Measurements from ENCODE around the gene MAD1L1.

The MAD1L1 gene

DNA sequence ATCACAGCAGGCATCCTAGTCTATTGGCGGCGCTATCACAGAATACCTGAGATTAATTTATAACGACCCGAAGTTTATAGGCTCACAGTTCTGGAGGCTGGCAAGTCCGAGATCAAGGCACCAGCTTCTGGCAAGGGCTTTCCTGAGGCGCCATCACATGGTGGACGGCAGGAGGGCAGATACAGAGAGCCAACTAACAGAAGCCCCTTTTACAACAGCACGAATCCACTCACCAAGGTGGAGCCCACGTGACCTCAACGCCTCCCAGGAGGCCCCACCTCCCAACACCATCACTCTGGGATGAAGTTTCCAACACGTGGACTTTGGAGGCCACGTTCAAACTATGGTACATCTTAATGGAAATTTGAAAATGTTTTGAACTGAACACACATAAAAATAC is 307.4 kb downstream of the MAD1L1 start:
- DNase-seq (ENCODE audit: low read depth): no peak

DNA sequence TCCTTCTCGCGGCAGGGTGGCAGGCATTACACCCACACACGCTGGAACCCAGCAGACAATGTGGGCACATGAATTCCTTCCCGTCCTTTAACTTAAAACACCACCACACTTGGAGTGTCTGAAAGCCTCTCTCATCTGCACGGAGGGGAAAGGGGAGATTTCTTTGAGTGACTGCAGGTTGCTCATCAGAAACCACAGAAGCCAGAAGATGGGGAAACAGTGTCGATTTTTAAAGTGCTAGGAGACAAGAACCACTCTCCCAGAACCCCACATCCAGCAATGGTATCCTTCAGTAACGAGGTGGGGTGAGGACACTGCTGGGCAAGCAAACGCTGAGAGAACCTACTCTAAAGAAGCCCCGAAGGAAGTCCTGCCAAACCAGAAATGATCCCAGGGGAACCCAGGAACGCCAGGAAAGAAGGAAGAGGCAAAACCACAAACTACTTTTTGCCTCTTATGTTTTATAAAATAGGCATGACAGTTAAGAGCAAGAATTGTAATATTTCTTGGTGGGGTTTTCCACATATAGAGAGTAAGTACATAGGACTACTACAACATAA is 308.4 kb downstream of the MAD1L1 start:
- DNase-seq (ENCODE audit: low read depth): peak; percentile 32

DNA sequence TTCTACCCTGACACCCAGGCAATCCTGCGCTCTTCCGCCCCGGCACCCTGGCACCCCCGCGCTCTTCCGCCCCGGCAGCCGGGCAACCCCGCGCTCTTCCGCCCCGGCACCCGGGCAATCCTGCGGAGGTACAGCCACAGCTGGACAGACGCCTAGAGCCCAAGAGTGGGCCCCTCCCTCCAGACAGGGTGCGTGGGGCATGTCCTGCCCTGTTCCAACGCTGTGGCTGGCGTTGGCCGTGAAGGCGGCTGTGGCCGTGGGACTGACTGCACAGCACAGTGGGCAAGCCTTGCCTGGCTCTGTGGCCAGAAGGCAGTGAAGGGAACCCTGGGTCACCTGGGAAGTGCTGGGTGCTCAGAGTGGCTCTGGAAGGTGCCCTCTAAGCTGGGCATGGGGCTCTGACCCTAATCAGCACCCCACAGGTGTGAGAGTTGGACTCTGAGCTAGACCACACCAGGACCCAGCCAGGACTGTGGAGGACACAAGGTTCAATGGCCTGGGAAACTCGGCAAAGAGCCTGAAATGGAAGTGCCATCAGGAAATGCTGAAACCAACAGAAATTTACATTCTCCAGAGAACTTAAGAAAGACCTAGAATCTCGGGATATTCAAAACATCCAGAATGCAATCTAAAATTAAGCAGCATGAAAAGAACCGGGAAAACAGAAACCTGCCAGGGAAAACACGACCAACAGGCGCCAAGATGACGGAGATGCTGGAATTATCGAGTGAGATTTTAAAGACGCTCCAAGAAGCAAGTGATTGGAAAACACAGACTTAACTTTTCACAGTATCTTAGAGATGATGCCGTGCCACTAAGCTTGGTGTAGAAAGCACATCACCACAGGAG is 309.1 kb downstream of the MAD1L1 start:
- DNase-seq (ENCODE audit: low read depth): no peak

DNA sequence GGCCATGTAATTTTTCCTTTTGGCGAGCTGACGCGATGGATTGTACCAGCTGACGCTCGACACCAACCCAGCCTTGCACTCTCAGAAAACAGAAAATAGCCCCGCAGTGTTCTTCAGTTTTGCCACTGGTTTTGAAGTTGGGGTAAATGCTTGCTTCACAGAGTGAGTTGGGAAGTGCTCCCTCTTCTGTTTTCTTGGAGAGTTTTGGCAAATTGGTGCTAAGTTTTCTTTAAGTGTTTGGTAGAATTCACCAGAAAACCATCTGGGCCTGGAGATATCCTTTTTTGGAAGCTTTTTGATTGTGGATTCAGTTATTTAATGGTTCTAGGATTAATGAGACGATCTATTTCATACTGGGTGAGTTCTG is 309.9 kb downstream of the MAD1L1 start:
- DNase-seq (ENCODE audit: low read depth): peak; percentile 21

DNA sequence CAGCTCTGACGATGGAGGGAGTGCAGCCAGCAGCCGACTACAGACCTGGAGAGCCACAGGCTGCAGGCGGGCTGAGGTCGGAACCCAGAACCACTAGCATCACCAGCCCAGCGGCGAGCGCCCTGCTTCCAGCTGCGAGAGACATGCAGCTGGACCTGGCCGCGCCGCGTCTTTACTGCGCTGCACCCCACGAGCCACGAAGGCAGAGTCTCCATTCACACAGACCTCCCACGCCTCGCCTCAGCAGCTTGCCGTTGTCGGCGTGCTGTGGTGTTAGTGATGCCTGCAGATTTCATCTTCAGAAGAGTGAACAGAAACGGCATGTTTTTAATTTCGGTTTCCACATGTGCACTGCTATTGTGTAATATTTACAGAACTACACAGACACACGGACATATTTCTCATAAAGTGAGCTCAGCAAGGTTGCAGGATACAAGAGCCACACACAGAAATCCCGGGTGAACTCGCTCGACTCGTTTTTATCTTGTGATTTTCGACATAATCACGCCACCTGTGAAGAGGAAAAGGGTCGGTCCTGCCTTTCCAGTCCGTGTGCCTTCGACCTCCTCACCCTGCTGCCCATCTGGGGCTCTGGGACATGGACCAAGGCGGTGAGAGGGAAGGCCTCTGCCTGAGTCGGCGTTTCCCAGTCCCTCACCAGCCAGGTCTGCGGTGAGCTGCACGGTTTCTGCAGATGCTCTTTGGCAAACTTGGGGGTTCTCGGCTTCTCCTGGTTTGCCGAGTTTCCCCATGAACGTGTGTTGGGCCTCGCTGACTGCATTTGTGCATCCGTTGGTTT is 310.5 kb downstream of the MAD1L1 start:
- DNase-seq (ENCODE audit: low read depth): peak; percentile 80

DNA sequence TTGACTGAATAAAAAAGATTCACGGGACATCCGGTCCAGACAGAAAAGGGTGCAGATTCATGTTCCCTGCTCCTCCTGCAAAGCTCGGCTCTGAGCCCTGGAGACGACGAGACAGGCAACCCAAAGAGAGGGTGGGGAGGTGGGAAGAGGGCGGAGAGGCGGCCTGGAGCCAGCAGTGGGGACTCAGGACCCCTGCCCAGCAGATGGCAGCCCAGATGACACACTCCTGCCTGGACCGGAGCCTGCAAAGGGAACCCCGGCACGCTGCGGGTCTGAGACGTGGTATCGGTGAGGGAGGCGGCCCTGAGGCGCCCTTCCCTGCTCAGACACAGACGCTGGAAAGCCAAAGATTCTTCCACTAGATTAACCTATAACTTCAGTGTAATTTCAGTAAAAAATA is 311.9 kb downstream of the MAD1L1 start:
- DNase-seq (ENCODE audit: low read depth): no peak

DNA sequence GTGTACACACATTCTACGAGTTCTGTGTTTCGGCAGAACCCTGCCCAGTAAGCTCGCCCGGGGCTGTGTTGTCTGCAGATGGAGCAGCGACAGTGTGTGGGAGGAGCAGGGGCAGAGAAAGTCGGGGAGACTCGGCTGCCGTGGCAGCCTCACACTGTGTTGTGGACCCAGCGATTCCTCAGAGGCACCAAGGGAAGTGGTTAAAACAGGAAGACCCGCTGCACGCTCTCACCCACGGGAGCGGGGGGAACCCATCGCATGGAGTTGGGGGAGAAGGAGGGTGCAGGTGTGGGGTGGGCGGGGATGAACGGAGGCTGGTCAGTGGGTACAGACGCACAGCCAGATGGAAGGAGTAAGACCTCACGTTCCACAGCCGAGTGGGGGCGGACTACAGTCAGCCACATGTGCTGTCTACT is 312.5 kb downstream of the MAD1L1 start:
- DNase-seq (ENCODE audit: low read depth): no peak

DNA sequence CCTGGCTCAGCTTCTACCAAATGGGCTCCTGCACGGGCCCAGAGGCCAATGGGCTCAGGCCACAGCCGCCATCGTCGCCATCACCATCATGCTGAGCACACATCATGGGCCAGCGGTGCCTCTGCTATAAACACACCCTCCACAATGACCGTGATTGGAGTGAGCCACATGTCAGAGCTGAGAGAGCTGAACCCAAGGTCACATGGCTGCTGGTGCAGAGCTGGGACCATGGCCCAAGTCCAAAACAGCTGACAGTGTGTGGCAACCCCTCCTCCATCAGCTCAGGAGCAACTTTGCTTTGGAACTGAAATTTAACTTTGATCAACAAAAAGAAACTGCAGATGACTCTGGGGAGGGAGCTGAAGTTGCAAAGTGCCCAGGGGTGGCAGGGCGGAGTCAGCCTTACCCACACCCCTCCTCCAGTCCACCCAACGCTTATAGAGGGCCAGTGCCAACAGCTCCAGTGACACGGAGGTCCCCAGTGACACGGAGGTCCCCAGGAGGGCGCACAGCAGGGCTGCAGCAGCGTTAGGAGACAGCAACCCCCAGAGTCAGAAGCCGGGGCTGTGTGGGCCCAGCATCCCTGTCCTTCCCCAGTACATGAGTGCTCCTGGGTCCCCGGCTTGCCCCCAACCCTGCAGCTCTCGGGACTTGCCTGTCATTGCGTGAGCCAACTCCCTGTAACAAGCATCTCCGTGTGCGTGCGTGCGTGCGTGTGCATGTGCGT is 313.0 kb downstream of the MAD1L1 start:
- DNase-seq (ENCODE audit: low read depth): no peak

DNA sequence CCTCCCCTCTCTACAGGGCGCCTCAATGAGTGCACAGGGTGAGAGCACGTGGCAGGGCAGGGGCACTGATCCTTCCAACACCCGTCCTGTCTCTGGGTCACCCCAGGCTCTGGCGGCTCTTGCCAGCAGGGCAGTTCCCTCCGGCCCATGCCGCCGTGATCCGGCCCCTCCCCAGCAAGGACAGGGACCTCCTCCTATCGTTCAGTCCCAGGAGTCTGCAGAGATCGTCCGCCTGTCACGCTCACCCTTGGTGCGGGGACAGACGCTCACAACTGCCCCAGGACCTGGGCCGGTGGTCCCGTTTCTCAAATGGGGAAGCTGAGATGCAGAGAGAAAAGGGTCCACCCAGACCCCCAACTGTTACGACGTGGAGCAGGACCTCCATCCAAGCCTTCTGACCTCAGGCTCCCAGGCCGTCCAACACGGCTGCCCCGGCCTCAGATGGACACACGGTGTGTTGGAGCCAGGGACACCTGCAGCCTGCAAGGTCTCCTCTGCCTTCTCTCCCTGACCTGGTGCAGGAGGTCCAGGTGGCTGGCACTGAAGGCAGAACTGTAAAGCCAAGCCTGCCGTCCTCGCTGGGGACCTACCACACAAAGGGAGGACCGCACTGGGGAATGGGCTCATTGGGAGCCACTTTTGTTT is 313.7 kb downstream of the MAD1L1 start:
- no peak for DNase-seq (ENCODE audit: low read depth)

DNA sequence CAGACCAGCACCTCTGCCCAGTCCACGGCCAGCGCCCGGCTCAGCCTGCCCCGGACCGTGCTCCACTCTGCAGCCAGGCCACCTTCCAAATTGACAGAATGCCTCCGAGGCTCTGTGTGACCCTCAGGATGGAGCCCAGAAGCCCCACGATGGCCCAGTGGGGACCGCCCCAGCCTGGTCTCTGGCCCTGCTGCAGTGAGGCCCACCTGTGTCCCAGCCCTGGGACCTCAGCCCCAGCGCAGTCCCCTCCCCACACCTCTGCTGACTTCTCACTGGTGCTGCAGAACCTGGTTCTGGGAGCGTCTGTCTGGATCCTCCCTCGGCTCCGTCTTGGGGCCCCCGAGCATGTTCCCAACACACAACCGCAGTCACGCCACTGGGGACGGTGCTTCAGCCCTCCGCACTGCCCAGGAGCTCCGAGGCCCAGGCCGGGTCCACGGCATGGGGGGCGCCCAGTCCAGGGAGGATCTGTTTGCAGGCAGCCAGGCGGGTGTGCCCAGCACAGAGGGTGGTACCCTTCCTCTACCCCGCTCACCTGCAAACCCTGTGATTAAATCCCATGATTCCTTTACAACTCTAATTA is 314.6 kb downstream of the MAD1L1 start:
- DNase-seq (ENCODE audit: low read depth): no peak

DNA sequence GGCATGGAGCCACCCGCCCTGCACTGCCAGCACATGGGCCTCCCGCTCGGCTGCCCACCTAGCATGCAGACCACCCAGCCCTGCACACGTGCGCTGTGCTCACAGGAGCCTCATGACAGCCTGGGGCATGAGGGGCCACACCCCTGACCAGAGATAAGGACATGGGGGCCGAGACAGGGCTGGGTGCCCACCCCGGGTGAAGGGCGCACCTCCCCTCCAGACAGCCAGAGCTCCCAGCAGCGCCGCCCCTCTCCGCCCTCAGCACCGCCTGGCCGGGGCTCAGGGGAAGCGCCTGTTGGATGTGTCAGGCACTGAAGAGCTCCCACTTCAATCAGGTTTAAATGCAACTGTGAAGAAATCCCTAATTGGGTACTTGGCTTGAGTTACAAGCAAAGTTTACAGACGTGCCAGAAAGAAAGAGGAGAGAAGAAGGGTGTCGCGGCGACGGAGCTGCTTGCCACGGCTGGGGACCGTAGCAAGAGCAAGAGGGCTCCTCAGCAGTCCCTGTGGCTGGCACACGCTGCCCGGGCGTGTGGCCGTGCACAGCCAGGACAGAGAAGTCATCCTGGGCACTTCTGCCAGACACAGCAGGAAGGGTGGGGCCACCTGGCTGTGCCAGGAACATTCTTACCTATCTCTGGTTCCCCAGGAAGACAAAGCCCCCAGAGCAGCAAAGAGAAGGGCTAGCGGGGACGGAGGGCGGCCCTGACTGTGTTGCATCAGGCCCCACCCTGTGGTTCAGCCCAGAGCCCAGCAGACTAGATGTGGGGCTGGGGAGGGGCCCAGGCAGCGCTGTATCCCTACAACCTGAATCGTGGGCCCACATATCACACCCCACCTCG is 315.3 kb downstream of the MAD1L1 start:
- DNase-seq (ENCODE audit: low read depth): peak; percentile 57

DNA sequence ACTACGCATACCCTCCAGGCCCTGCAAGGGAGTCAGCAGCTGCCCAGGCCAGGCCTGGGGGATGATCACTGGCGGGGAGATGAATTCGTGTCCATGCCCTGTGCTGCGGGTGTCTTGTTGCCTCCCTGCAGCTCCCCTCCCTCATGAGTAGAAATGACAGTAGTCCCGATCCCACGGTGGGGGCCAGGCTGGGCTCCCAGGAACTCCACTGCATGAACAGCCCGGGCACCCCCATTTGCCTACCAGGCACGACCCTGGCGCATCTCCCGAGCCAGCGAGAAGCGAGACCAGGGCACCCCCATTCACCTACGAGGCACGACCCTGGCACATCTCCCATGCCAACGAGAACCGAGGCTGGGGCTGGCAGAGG is 316.2 kb downstream of the MAD1L1 start:
- no peak for DNase-seq (ENCODE audit: low read depth)

DNA sequence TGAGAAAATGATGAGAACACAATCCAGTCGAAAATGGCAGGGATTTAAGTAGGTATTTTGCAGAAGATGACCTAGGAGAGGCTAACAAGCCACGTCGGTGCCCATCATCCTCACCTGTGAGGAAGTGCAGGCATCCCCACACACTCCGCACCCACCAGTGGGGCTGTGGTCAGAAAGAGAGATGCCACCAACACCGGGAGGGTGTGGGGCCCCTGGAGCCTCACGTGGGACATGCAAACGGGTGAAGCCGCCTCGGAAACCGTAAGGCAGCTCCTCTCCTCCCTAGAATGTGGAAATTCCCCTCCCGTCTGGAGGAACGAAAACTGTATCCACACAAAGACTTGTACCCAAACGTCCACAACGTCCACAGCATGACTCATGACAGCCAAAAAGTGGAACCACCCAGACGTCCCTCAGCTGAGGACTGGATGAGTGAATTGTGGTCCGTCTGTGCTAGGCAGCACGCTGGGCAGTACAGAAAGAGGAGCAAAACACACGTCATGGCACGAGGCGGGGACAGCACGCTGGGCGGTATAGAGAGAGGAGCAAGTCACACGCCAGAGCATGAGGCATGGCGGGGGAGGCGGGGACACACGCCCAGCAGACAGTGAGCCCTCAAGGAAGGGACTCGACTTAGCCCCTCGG is 316.7 kb downstream of the MAD1L1 start:
- no peak for DNase-seq (ENCODE audit: low read depth)

DNA sequence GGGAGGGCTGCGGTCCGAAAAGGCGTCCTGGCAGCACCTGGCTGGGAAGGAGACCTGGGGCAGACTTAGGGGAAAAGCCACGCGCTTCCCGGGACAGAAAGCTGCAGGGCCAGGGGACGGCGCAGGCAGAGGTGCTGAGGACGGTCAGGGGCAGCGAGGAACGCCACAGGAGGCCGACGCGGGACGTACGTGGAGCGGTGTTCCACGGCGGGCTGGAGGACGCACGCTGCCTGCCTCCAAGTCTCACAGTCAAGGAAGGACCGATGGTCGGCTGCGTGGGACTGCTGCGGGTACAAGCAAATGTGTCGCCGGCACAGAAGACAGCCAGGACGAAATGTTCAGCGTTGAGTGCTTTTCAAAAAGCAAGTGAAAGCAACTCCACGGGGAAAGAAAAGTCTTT is 317.4 kb downstream of the MAD1L1 start:
- DNase-seq (ENCODE audit: low read depth): no peak

DNA sequence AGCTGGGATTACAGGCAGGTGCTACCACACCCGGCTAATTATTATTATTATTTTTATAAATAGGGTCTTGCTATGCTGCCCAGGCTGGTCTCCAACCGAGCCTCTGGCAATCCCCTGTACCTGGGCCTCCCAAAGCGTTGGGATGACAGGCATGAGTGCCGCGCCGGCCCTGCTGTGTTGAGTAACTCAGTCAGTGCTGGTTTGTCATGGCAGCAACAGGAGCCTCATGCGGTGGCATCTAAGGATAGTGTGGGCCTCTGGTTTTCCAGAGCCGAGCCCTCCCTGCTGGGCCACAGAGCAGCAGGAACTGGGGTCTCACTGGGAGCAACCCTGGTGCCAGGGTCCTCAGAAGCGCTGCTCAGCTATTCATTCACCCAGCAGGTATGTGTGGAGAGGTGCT is 318.0 kb downstream of the MAD1L1 start:
- no peak for DNase-seq (ENCODE audit: low read depth)

DNA sequence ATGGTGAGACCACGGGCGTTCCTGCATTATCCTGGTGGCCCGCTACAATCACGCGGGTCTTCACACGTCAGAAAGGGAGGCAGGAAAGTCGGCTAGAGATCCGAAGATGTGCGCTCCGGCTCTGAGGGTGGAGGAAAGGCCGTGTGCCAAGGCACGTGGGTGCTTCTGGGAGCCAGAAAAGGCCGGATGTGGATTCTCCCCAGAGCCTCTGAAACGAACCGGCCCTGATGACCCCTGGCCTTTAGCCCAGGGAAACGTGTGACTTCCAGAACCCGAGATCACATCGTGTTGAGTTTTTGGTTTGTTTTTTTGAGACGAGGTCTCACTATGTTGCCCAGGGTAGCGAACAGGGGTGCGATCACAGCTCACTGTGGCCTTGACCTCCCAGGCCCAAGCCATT is 318.4 kb downstream of the MAD1L1 start:
- DNase-seq (ENCODE audit: low read depth): no peak

DNA sequence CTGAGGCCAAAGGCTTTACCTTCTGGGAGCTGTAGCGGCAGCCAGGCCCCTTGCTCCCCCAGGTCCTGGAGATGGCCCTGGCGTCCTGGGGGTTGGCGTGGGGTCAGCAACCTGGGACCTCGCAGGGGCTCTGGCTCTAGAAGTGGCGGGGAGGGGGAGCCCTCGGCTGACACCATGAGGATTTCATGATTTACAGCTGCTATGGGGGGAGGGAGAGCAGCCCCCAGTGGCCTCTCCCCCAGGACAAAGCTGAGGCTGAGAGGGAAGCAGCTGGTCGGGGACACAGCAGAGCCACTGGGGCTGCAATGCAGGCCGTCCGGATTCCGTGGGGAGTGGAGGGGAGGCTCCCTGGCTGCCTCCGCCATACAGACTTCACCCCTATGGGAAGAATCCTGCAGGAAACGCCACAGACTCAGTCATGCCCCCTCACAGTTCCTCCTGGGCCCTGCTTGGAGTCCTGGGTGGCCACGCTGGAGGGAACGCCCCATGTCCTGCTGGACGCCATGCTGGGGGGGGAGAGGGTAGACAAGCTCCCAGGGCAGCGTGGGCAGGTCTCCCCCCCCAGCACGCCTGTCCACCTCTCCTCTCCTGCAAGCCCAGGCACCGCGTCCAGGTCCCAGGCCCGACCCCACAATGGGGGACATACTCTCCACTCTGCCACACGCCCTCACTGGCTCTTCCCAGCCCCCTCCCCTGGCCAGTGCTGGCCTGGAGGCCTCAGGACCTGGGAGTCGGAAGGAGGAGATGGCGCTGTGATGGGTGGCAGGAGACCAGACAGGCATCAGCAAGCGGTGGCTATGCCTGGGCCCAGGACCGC is 319.1 kb downstream of the MAD1L1 start:
- DNase-seq (ENCODE audit: low read depth): no peak

DNA sequence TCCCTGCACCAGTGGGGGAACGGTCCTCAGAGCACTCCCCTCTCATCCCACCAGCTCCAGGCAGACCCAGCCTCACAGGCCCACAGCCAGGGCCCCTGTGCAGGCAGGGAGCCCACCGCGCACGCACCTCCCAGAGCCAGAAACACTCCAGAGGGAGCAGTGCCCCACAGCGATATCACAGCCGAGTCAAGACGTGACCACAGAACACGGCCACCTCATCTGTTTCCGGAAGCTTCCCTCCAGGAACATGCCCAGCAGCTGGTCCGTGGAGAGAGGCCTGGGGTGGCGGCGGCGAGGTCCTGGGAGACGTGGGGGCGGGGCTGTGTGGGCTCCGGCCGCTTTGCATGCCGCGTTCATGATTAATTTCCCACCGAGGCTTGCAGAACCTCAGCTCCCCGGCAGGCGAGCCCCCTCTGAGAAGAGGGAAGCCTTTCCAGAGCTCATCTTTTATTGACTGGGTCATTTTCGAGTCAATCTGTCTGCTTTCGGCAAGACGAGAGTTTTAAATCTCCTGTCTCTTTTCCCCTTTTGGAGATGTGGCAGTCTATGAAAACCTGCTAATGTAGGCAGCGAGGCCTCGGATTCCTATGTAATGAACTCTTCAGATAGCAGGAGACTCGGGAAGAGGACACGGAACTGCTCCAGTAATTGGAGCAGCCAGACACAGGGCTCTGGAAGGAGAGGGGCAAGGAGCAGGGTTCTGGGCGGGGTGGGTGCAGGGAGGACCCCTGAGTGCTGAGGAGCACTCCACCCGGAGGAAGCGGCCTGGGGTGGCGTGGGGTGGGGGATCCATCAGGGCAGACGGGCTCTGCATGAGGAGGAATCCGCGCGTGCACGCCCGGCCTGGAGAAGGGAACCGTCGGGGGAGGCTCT is 319.9 kb downstream of the MAD1L1 start:
- DNase-seq (ENCODE audit: low read depth): peak; percentile 48

Measured in fibroblast of gingiva (primary cell).